ENCODE measurements around the gene FBLL1. TPM values are rescaled to one million over a fixed set of nuclear protein-coding genes. Genes with fewer than 3 reads are reported as not detected.

The FBLL1 gene
- total and polyA plus RNA-seq, 2 experiments from 2014 or later: 2.3 to 6.0 TPM

DNA sequence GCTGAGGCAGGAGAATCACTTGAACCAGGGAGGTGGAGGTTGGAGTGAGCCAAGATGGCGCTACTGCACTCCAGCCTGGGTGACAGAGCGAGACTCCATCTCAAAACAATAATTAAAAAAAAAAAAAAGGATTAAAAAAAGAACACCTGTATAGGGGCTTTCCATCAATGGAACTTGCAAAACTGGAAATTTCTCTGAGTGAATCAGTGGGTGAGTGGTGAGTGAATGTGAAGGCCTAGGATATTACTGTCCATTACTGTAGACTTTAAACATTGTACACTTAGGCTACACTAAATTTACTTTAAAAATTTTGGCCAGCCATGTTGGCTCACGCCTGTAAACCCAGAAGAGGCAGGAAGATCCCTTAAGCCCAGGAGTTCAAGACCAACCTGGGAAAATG, 48.5 kb upstream of the FBLL1 start:
- no peak for ATAC-seq
- H3K4me1 Mint-ChIP-seq: no peaks in the 10 kb centered on the region; the same call in 2 of the 3 replicates
- no peak overlapping the region for H3K4me3 ChIP-seq
- no peak overlapping the region for H3K27ac Mint-ChIP-seq
- no peak overlapping the region for H3K4me2 ChIP-seq
- no peak overlapping the region for H3K27ac ChIP-seq (ENCODE audit: low read depth)
- H3K27me3 ChIP-seq (ENCODE audit: insufficient read depth): no peaks in the 10 kb centered on the region
- H4K20me1 ChIP-seq (replicated peaks; ENCODE audit: insufficient read depth): no peaks in the 10 kb centered on the region
- TF ChIP-seq, protein P1, sequence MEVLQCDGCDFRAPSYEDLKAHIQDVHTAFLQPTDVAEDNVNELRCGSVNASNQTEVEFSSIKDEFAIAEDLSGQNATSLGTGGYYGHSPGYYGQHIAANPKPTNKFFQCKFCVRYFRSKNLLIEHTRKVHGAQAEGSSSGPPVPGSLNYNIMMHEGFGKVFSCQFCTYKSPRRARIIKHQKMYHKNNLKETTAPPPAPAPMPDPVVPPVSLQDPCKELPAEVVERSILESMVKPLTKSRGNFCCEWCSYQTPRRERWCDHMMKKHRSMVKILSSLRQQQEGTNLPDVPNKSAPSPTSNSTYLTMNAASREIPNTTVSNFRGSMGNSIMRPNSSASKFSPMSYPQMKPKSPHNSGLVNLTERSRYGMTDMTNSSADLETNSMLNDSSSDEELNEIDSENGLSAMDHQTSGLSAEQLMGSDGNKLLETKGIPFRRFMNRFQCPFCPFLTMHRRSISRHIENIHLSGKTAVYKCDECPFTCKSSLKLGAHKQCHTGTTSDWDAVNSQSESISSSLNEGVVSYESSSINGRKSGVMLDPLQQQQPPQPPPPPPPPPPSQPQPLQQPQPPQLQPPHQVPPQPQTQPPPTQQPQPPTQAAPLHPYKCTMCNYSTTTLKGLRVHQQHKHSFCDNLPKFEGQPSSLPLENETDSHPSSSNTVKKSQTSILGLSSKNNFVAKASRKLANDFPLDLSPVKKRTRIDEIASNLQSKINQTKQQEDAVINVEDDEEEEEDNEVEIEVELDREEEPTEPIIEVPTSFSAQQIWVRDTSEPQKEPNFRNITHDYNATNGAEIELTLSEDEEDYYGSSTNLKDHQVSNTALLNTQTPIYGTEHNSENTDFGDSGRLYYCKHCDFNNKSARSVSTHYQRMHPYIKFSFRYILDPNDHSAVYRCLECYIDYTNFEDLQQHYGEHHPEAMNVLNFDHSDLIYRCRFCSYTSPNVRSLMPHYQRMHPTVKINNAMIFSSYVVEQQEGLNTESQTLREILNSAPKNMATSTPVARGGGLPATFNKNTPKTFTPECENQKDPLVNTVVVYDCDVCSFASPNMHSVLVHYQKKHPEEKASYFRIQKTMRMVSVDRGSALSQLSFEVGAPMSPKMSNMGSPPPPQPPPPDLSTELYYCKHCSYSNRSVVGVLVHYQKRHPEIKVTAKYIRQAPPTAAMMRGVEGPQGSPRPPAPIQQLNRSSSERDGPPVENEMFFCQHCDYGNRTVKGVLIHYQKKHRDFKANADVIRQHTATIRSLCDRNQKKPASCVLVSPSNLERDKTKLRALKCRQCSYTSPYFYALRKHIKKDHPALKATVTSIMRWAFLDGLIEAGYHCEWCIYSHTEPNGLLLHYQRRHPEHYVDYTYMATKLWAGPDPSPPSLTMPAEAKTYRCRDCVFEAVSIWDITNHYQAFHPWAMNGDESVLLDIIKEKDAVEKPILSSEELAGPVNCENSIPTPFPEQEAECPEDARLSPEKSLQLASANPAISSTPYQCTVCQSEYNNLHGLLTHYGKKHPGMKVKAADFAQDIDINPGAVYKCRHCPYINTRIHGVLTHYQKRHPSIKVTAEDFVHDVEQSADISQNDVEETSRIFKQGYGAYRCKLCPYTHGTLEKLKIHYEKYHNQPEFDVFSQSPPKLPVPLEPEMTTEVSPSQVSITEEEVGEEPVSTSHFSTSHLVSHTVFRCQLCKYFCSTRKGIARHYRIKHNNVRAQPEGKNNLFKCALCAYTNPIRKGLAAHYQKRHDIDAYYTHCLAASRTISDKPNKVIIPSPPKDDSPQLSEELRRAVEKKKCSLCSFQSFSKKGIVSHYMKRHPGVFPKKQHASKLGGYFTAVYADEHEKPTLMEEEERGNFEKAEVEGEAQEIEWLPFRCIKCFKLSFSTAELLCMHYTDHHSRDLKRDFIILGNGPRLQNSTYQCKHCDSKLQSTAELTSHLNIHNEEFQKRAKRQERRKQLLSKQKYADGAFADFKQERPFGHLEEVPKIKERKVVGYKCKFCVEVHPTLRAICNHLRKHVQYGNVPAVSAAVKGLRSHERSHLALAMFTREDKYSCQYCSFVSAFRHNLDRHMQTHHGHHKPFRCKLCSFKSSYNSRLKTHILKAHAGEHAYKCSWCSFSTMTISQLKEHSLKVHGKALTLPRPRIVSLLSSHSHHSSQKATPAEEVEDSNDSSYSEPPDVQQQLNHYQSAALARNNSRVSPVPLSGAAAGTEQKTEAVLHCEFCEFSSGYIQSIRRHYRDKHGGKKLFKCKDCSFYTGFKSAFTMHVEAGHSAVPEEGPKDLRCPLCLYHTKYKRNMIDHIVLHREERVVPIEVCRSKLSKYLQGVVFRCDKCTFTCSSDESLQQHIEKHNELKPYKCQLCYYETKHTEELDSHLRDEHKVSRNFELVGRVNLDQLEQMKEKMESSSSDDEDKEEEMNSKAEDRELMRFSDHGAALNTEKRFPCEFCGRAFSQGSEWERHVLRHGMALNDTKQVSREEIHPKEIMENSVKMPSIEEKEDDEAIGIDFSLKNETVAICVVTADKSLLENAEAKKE (CRISPR knock-in tag; IDR thresholded peaks at IDR 0.05): no peak
- no peak for TF ChIP-seq CREB1 (CRISPR knock-in tag; IDR thresholded peaks at IDR 0.05; ENCODE audit: low read depth)
- TF ChIP-seq NANOG (IDR thresholded peaks at IDR 0.05; ENCODE audit: borderline replicate concordance): no peak
- TF ChIP-seq, protein P2, sequence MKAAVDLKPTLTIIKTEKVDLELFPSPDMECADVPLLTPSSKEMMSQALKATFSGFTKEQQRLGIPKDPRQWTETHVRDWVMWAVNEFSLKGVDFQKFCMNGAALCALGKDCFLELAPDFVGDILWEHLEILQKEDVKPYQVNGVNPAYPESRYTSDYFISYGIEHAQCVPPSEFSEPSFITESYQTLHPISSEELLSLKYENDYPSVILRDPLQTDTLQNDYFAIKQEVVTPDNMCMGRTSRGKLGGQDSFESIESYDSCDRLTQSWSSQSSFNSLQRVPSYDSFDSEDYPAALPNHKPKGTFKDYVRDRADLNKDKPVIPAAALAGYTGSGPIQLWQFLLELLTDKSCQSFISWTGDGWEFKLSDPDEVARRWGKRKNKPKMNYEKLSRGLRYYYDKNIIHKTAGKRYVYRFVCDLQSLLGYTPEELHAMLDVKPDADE (IDR thresholded peaks at IDR 0.05): no peak
- no peak for TF ChIP-seq STAT1 (IDR thresholded peaks at IDR 0.05; ENCODE audit: unreplicated experiment)
- no peak for TF ChIP-seq JUNB (IDR thresholded peaks at IDR 0.05; ENCODE audit: unreplicated experiment)
- no peak for TF ChIP-seq EZH2phosphoT487 (IDR thresholded peaks at IDR 0.05; ENCODE audit: unreplicated experiment)
- TF ChIP-seq, protein P3, sequence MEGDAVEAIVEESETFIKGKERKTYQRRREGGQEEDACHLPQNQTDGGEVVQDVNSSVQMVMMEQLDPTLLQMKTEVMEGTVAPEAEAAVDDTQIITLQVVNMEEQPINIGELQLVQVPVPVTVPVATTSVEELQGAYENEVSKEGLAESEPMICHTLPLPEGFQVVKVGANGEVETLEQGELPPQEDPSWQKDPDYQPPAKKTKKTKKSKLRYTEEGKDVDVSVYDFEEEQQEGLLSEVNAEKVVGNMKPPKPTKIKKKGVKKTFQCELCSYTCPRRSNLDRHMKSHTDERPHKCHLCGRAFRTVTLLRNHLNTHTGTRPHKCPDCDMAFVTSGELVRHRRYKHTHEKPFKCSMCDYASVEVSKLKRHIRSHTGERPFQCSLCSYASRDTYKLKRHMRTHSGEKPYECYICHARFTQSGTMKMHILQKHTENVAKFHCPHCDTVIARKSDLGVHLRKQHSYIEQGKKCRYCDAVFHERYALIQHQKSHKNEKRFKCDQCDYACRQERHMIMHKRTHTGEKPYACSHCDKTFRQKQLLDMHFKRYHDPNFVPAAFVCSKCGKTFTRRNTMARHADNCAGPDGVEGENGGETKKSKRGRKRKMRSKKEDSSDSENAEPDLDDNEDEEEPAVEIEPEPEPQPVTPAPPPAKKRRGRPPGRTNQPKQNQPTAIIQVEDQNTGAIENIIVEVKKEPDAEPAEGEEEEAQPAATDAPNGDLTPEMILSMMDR (conservative IDR thresholded peaks at IDR 0.05; ENCODE audit: low read depth in 2 of 2): no peak
- no peak for TF ChIP-seq ZNF331 (CRISPR knock-in tag; IDR thresholded peaks at IDR 0.05; ENCODE audit: low read depth)
- H3K27me3 Mint-ChIP-seq (ENCODE audit: insufficient read depth, low read depth, poor library complexity): peaks cover 5% of the 10 kb centered on the region
- H3K4me1 ChIP-seq (ENCODE audit: insufficient read depth): no peaks in the 10 kb centered on the region
- H2AFZ ChIP-seq: no peak overlapping the region
- H3K9me2 ChIP-seq (ENCODE audit: insufficient read depth): no peaks in the 10 kb centered on the region
- H3K79me2 ChIP-seq (replicated peaks; ENCODE audit: insufficient read depth): no peaks in the 10 kb centered on the region
- no peaks in the 10 kb centered on the region for H3F3A ChIP-seq (replicated peaks; ENCODE audit: low read depth)
- H3K36me3 Mint-ChIP-seq (ENCODE audit: low read depth): no peaks in the 10 kb centered on the region
- H3K4me3 Mint-ChIP-seq: no peak overlapping the region
- H3K36me3 ChIP-seq (ENCODE audit: insufficient read depth): no peaks in the 10 kb centered on the region
- no peak for DNase-seq (ENCODE audit: low spot score)
- H3K9me3 Mint-ChIP-seq: no peaks in the 10 kb centered on the region; the same call in 2 of the 3 replicates

All from GM23338 (cell line).